Stimulated activated CD8-positive, alpha-beta memory T cell treated with anti-CD3 and anti-CD28 coated beads, Interleukin-12 subunit alpha, Interleukin-12 subunit beta, amount 100 ng/mL, for 24 hours (primary cell): ENCODE results near the gene TNIK.

Experiments used
- DNase-seq: peaks from one replicate; pipeline ENCODE4 v3.0.0-alpha.2; 2020; ENCODE audit errors: extremely low read depth

TNIK gene

DNA sequence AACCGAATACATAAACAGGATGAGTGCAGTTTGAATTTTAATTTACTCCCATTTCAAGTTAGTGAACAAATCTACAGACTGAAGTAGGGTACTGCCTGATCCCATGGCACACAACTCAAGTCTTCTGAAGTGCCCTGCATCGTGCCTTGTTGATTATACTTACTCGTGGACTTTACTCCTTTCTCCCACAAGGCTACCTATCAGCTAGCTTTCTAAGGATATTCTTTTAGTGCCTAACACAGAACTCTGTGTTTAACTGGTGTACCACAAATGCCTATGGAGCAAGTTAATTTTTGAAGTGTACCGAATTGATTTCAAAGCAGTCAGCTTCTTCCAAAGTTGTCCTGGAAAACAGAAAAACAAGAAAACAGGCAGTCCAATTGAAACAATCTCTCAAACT, 119.8 kb downstream of the TNIK start:
- DNase-seq, result no peak

DNA sequence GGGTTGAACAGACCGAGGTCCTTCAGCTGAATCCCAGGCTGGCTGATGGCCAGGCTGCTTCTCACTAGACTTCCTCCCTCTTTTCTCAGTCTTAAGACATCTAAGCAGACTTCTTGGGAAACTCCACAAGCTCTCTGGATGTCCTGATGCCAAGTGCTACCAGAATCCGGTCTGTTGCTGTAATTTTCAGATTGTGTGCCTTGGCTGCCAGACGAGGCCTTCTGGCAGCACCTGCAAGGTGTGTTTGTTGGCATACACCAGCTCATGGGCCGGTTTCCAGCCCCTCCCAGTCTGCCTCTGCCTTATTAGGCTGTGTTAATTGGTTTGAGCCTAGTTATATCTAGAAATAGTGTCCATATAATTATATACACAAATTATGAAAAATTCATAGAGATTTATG, 120.6 kb downstream of the TNIK start:
- no peak for DNase-seq

GRCh38 chr3:171336406-171336805, 123.8 kb downstream of the TNIK start:
- no peak for DNase-seq

DNA sequence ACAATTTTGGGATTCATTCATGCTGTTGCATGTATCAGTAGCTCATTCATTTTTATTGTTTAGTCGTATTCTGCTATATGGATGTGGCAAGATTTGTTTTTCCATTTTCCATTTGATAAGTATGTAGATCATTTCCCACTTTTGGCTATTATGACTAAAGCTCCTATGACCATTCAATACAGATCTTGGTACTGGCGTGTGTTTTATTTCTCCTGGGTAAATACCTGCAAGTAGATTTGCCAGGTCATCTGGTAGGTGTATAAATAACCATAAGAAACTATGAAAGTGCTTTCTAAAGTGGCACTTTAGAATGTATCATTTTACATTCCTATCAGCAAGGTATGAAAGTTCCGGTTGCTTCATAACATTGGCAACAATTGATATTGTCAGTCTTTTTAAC, 124.6 kb downstream of the TNIK start:
- no peak for DNase-seq

GRCh38 chr3:171334465-171334811, 125.8 kb downstream of the TNIK start:
- DNase-seq, result no peak

DNA sequence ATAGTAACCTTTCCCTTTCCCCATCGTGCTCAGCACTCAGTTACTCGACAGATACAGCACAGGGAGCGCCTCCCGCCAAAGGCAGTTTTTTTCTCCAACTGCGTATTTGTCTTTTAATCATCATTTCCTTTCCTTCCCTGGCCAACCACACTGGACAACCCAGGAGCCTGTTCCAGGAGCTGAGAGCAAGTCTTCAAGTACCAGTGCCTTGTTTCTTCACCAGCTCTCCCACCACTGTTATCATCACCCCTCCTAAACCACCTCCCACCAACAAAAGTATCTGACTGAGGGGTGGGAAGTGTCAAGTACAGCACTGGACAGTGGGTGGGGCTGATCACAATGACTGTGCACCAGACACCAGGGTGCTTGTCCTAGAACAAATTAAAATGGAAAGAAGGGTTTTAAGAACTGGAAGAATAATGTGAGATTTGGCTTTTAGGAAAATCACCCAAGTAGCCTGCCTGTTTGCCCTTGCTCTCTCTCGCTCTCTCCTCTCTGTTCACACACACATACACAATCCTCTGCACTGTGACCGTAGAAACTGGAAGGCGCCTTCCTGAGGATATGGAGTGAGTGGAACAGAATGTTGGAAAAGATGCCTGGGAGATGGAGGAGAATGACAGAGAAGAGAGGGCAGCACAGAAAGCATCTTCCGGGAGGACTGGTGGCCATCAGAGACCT, 126.3 kb downstream of the TNIK start:
- no peak for DNase-seq

GRCh38 chr3:171330938-171331337, 129.3 kb downstream of the TNIK start:
- no peak for DNase-seq

DNA sequence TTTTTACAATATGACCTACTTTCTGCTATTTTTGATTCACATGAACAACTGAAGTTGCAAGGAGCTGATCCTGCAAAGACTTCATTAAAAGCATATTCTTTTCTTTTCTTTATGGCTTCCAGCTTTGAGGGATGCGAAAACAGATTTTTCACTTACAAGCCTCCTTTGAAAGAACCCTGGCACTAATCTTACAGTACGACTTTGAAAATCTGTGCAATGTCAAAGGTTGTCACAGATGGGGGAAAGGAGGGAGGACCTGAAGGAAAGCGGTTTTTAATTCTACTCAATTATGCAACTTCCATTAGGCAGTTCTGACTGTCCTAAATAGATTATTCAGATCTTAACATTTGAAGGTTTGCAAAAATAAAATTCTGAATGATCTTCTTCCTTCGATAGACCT, 130.5 kb downstream of the TNIK start:
- no peak for DNase-seq

DNA sequence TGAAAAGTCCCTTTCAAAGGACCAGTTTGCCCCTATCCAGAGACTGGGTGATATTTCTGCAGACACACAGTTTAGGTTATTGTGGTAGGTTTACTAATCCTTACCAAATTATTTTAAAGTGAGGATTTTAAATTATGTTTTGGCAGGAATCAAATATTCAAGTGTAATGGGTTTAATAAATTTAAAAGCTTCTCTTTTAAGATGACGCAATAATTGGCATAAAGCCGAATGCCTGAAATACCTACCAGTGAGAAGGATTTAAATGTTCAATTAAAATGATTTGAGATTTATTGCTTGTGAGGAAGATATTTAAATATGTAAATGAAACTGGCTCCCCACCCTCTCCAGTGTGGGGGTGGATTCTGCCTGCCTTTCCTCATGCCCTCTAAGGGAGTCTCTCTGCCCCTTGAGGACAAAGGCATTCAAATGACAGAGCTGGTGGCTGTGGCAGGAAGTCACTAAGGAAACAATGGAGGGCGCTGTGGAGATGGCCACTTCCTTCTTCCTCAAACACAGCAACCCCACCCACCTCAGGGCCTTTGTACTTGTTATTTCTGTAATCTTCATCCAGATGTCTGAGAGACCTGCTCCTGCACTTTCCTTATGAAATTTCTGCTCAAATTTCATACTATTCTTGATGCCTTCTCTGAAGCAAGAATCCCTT, 131.7 kb downstream of the TNIK start:
- no peak for DNase-seq

- no peak for DNase-seq
These were observed 132.6 kb downstream of the TNIK start for GRCh38 chr3:171327441-171328174.

DNA sequence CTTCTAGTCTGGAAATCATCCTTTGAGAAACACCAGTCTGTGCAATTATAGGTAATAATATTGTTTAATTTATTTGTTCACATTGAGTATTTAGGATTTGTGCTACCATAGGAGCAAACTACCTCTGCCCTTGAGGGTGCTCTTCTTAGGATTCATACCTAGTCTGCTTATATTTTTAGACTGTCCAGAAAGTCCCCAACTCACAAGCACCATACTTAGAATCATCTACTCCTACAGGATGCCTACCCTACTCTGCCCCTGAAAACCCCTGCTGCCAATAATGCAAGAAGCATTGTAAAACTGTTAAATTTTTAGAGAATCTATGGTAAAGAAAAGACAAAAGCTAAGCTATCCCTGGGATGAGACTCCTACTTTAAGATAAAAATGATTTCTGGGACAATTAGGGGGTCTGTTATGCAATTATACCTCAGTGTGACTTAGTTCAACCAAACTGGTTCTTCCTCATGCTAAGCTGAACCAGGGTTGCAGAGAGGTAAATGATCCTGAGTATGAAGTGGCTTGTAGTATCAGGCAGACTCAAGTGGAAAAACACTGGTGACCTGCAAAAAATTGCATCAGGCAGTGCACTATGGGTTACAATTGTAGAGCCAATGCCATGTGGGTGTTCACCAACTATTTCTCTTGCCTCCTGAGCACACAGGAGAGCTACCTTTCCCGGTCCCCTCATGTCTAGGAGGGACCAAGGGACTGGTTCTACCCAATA, 133.3 kb downstream of the TNIK start:
- no peak for DNase-seq

DNA sequence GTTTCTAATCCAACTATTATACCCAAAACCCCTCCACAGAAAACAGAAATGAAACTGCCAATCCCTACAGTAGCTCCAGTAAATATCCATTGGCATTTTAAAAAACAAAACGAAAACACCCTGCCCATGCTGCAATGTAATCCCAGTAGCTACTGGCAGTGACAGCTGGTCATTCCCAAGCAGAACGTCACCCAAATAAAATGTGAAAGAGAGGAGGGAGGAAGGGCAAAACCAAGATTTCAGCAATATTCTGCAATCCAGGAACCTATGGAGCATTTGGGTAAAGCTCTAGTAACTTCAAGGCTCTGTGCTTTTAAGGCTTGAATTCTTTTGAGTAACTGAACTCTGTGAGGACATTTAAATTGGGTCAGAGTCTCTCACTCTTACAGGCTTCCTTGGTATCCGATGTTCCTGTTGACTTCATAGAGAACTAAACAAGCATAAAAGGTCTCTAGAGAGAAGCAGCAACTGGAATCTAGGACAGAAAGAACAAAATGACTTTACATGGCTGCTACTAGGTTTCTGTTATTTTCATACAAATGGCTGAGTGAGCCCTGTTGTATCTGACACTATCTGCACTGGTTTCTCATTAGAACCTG, 136.2 kb downstream of the TNIK start:
- no peak for DNase-seq

GRCh38 chr3:171321559-171322360, 138.4 kb downstream of the TNIK start:
- DNase-seq, result no peak

DNA sequence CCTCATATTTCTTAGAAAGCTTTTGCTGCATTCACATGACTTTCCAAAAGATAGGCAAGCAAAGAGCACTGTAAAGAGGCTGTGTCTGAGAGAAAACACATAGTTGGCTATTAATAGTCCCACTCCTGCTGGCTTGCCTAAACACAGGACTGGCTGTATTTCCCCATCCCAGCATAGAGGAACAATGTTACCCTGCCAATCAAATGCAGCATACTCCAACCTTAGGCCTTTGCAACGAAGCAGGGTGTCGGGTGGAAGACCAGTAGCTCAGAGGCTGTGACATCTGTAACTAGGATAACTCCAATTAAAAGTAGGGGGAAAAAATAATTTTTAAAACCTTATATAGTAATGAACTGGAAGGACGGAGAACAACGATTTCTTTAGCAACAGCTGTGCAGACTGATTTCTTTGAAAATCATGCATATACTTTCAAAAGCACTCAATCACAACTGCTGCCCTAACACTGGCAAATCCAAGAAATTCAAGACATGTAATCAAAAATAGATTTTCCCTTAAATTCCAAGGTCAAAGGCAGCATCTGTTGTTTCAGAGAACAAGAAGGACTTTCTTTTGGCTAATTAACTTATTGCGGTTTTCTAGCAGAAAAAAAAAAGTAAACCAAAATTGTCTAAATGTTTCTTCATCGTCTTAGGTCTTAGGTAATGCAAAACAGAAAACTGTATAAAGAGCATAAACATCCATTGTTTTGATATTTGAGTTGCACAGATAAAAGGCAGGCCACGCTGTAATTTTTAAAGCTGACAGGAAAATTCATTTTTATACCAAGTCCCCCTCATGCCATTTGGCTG, 139.3 kb downstream of the TNIK start:
- no peak for DNase-seq

DNA sequence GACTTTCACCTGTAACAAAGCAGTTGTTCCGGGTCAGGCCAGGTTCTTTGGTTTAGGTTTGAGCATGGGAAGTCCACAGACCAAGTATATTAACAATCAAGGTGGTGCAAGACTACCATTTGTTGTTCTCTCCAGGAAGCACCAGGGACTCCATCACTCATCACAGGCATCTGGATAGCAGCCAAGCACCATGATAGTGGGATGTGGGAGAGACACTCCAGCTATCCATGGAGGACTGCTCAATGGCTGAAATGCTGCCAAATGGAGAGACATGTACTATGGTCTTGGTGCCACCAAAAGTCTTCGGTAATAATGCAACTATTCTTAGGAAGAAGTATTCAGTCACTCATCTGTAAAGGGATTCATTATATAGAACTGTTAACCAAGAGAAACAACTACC, 143.0 kb downstream of the TNIK start:
- DNase-seq, result no peak

DNA sequence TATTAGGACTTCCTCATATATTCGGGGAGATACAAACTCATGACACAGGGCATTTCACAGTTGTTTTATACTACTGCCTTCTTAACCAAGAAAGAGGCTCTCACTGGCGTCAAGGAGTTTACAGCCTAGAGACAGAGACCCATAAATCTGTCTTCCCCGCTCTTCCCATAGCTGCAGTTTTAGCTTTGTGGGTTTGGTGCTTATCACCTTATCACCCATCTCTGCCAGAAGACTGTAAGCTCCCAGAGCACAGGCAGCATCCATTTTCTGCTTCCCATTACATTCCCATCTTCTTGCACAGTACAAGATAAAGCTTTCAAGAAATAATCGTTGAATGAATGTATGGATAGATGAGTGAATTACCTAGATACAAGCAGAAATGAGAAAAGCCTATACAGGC, 144.3 kb downstream of the TNIK start:
- DNase-seq, result no peak

DNA sequence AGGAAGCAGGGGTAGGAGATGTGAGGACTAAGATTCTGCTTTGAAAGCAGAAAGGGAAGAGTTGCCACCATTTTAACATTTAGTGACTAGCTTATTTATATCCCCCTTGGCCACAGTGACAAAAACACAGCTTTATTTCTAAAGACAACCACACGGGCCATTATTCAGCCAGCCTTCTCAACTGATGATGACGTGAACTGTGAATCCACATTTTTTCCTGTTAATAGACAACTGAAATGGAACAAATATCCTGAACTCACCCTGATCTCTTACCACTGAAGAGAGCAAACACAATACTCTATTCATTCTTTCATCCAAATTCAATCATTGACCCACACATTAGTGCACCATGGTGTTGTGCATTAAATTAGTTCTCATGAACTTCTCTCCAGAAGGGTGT, 145.1 kb downstream of the TNIK start:
- no peak for DNase-seq

DNA sequence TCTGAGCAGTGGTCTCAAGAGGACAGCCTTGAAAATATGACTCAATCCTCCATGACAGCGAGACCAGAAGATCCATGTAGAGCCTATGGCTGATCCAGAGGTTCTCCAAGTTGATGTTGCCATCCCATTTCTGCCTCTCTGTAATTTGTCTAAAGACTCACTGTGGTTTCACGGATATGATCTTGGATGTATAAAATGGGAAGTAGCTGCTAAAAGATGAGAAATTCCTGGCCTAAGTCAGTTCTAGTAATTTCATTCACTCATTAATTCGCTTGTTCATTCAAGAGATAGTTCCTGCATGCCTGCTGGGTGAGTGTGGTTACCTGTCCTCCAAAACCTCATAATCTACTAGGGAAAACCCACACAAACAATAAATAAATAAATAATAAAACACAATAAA, 145.9 kb downstream of the TNIK start:
- DNase-seq, result no peak

DNA sequence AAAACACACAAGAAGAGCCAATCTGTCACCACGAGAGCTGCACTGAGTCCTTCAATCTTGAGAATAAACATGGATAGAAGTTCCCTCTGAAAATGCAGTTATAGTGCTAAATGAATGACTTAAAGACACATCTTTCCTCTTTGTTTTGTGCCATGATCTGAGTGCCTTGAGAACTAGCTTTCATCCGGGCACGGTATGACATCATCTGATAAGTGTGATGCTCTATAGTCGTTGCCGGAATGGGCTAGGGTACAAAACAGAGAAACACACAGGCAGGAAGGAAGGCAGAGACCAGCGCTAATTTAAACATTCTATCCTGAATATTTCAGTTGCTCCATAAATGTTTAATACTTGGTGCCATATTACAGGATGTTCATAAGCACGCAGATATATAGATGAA, 146.5 kb downstream of the TNIK start:
- no peak for DNase-seq

DNA sequence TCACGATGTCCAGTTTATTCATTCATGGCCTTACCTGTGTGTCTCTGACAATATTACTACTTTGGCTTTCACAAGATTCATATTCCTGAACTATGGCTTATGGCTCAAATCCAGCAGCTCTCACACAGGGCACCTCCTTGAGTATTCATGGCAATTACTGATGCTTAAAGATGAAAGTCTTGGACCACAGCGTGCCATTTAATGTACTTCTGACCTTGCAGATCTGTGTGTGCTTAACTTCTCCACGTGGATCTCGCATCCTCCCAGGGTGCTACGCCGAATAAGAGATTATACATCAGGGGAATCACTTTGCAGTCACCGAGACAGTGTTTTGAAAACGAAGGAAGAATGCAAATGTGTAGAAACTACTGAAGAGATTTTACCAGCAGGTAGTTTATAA, 147.5 kb downstream of the TNIK start:
- DNase-seq, result no peak

- DNase-seq, result no peak
These were observed 148.4 kb downstream of the TNIK start for GRCh38 chr3:171311784-171312183.
